ENCODE data around the gene SLC25A43. TPM values are rescaled to one million over a fixed set of nuclear protein-coding genes. Genes with fewer than 3 reads are reported as not detected.
A peak's percentile ranks its signal among the peaks of the same experiment; 100 is the strongest.
"Not testable (repeated sequence)": the region's sequence is repeated elsewhere in the genome, so short reads cannot be mapped to it uniquely, and the experiment has no call there.

Gene SLC25A43
- total RNA-seq: 13.4 and 13.6 TPM in 2 replicates

- intact Hi-C loops (cut with micrococcal nuclease): loop anchor here (2.0 kb wide), 1 partner anchor 70 kb away; the partner anchor contains the start of gene SLC25A5
- peaks cover 2% of the 10 kb centered on the region for H3K27me3 Mint-ChIP-seq (ENCODE audit: low read depth)
- H3K9me3 Mint-ChIP-seq: no peaks in the 10 kb centered on the region
- H3K27ac Mint-ChIP-seq: peak within 1 kb of the TSS; percentile 78
- peak within 1 kb of the TSS; percentile 87 for H3K4me3 Mint-ChIP-seq (ENCODE audit: low read depth)
- H3K36me3 Mint-ChIP-seq (ENCODE audit: low read depth): peaks cover 5% of the 10 kb centered on the region
- peak; percentile 12 for DNase-seq (ENCODE audit: low spot score)
- H3K4me1 Mint-ChIP-seq (ENCODE audit: low read depth): peaks cover 21% of the 10 kb centered on the region
Measured at GRCh38 chrX:119398974-119399771, at the start of gene SLC25A43. Gene SLC25A43 (plus strand): TSS chrX:119399336. CDS start chrX:119399404, 68 bp downstream.

- no peaks in the 10 kb centered on the region for H3K9me3 Mint-ChIP-seq
- no peaks in the 10 kb centered on the region for H3K4me1 Mint-ChIP-seq (ENCODE audit: low read depth)
- H3K4me3 Mint-ChIP-seq (ENCODE audit: low read depth): no peak overlapping the region
- peaks cover 1% of the 10 kb centered on the region for H3K27me3 Mint-ChIP-seq (ENCODE audit: low read depth)
- no peaks in the 10 kb centered on the region for H3K36me3 Mint-ChIP-seq (ENCODE audit: low read depth)
- H3K27ac Mint-ChIP-seq: no peak overlapping the region
- DNase-seq (ENCODE audit: low spot score): no peak
- intact Hi-C loops (cut with micrococcal nuclease): no loop called here
Measured at GRCh38 chrX:119359618-119360382, 39.3 kb upstream of the SLC25A43 start.

- H3K36me3 Mint-ChIP-seq (ENCODE audit: low read depth); H3K9me3 Mint-ChIP-seq; H3K27me3 Mint-ChIP-seq (ENCODE audit: low read depth); H3K4me3 Mint-ChIP-seq (ENCODE audit: low read depth); DNase-seq (ENCODE audit: low spot score); H3K4me1 Mint-ChIP-seq (ENCODE audit: low read depth); intact Hi-C loops (cut with micrococcal nuclease); H3K27ac Mint-ChIP-seq: not testable (repeated sequence)
Measured at GRCh38 chrX:119361451-119361850, 37.7 kb upstream of the SLC25A43 start.

GRCh38 chrX:119362074-119362473 lies 37.1 kb upstream of the SLC25A43 start:
- H3K27me3 Mint-ChIP-seq (ENCODE audit: low read depth); H3K9me3 Mint-ChIP-seq; H3K4me3 Mint-ChIP-seq (ENCODE audit: low read depth); H3K4me1 Mint-ChIP-seq (ENCODE audit: low read depth); H3K36me3 Mint-ChIP-seq (ENCODE audit: low read depth); H3K27ac Mint-ChIP-seq; DNase-seq (ENCODE audit: low spot score); intact Hi-C loops (cut with micrococcal nuclease): not testable (repeated sequence)

DNA sequence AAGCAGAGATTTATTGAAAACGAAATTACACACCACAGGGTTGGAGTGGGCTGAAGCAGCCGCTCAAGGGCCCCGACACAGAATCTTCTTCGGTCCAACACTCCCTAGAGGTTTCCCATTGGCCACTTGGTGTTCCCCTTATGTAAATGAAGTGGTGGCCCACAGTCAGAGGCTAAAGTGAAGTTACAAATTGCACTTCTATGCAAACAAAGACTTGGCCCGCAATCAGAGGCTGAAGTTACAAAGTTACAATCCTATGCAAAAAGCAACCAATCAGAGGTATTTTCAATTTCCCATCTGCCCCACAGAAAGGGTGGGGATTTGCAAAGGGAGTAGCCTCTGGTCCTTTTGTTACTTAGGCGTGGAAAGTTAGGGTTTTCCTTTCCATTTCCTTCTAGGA lies 35.7 kb upstream of the SLC25A43 start:
- DNase-seq (ENCODE audit: low spot score): no peak
- Mint-ChIP-seq H3K36me3 (ENCODE audit: low read depth) (no peaks in the 10 kb centered on the region), H3K4me1 (ENCODE audit: low read depth) (no peaks in the 10 kb centered on the region), H3K27ac (no peak overlapping the region), H3K4me3 (ENCODE audit: low read depth) (no peak overlapping the region), H3K9me3 (no peaks in the 10 kb centered on the region), H3K27me3 (ENCODE audit: low read depth) (peaks cover 3% of the 10 kb centered on the region)
- intact Hi-C loops (cut with micrococcal nuclease): no loop called here

GRCh38 chrX:119371861-119372260 lies 27.3 kb upstream of the SLC25A43 start:
- H3K4me1 Mint-ChIP-seq (ENCODE audit: low read depth); H3K27ac Mint-ChIP-seq; H3K36me3 Mint-ChIP-seq (ENCODE audit: low read depth); DNase-seq (ENCODE audit: low spot score); H3K9me3 Mint-ChIP-seq; intact Hi-C loops (cut with micrococcal nuclease); H3K4me3 Mint-ChIP-seq (ENCODE audit: low read depth): not testable (repeated sequence)
- H3K27me3 Mint-ChIP-seq (ENCODE audit: low read depth): peaks cover 20% of the 10 kb centered on the region

DNA sequence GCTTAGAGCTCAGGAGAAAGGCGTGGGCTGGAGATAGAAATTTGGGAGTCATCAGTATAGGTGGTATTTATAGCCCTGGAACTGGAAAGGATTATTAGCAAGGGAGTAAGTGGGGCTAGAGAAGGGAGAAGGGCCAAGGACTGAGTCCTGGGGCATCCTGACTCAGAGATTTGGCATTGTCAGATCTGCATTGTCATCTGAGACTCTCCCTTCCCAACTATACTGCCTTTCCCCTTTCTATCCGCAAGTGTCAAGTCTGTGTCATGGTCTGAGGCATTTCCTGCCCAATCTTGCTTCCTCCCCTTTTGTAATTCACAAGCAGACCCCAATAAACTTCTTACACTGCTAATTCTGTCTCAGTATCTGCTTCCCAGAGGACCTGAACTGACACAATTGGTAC lies 24.4 kb upstream of the SLC25A43 start:
- no peak overlapping the region for H3K27ac Mint-ChIP-seq
- no peaks in the 10 kb centered on the region for H3K9me3 Mint-ChIP-seq
- no peaks in the 10 kb centered on the region for H3K36me3 Mint-ChIP-seq (ENCODE audit: low read depth)
- H3K4me1 Mint-ChIP-seq (ENCODE audit: low read depth): peaks cover 2% of the 10 kb centered on the region
- peaks cover 18% of the 10 kb centered on the region for H3K27me3 Mint-ChIP-seq (ENCODE audit: low read depth)
- no peak overlapping the region for H3K4me3 Mint-ChIP-seq (ENCODE audit: low read depth)
- no peak for DNase-seq (ENCODE audit: low spot score)
- intact Hi-C loops (cut with micrococcal nuclease): no loop called here

DNA sequence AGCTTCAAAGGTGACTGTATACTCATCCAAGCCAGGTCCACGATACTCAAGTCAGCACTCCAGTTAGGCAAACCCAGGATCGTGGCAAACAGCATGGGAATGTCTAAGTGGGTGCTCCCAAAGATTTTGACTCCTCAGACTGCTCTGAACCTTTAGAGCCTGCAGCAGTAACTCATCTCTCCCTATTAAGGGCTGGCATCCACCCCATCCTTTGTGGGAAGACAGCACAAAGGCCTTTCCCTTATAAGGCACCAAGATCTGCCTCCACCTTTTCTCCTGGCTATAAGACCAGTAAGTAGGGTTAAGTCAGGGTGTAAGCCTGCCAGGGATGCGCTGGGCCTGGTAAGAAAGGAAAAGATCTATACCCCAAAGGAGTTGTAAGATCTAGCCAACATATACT lies 23.6 kb upstream of the SLC25A43 start:
- intact Hi-C loops (cut with micrococcal nuclease): no loop called here
- no peaks in the 10 kb centered on the region for H3K9me3 Mint-ChIP-seq
- H3K36me3 Mint-ChIP-seq (ENCODE audit: low read depth): no peaks in the 10 kb centered on the region
- no peak overlapping the region for H3K4me3 Mint-ChIP-seq (ENCODE audit: low read depth)
- no peak for DNase-seq (ENCODE audit: low spot score)
- H3K27ac Mint-ChIP-seq: no peak overlapping the region
- peaks cover 15% of the 10 kb centered on the region for H3K27me3 Mint-ChIP-seq (ENCODE audit: low read depth)
- peaks cover 2% of the 10 kb centered on the region for H3K4me1 Mint-ChIP-seq (ENCODE audit: low read depth)

DNA sequence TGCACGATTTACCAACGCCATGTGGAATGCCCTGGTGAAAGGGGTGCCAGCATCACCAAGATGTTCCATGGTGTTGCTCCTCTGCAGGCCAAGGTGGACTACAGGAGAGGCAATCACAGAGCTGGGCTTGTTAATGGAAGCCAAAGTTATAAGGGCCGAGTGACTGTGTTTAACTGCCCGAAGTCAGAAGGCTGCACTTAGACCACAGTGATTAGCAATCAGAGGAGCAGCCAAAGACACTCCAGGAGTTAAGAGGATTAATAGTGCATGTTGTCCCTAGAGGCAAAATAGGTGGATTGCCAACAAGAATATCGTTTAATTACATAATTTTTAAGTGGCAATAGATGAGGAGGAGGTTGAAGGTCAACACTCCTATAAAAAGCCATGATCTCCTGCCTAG lies 22.8 kb upstream of the SLC25A43 start:
- Mint-ChIP-seq H3K36me3 (ENCODE audit: low read depth) (no peaks in the 10 kb centered on the region), H3K27ac (no peak overlapping the region), H3K27me3 (ENCODE audit: low read depth) (peaks cover 15% of the 10 kb centered on the region), H3K4me1 (ENCODE audit: low read depth) (peaks cover 2% of the 10 kb centered on the region), H3K4me3 (ENCODE audit: low read depth) (no peak overlapping the region), H3K9me3 (no peaks in the 10 kb centered on the region)
- intact Hi-C loops (cut with micrococcal nuclease): no loop called here
- DNase-seq (ENCODE audit: low spot score): no peak

- intact Hi-C loops (cut with micrococcal nuclease): no loop called here
- no peak overlapping the region for H3K4me3 Mint-ChIP-seq (ENCODE audit: low read depth)
- H3K27ac Mint-ChIP-seq: no peak overlapping the region
Measured at GRCh38 chrX:119381349-119381944, 17.7 kb upstream of the SLC25A43 start.

DNA sequence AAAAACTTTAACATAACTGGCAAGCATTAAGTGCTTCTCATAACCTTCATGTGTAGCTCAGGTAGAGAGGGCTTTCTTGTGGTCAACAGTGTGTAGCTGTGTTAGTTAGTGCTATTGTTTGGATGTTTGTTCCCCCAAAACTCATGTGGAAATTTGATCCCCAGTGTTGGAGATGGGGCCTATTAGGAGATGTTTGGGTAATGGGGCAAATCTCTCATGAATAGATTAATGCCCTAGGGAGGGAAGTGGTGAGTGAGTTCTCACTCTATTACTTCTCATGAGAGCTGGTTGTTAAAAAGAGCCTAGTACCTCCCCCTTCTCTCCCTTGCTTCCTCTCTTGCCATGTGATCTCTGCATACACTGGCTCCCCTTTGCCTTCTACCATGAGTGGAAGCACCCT lies 16.5 kb upstream of the SLC25A43 start:
- Mint-ChIP-seq H3K9me3 (no peaks in the 10 kb centered on the region), H3K27me3 (ENCODE audit: low read depth) (peaks cover 3% of the 10 kb centered on the region), H3K36me3 (ENCODE audit: low read depth) (no peaks in the 10 kb centered on the region), H3K4me3 (ENCODE audit: low read depth) (no peak overlapping the region), H3K27ac (no peak overlapping the region), H3K4me1 (ENCODE audit: low read depth) (no peaks in the 10 kb centered on the region)
- DNase-seq (ENCODE audit: low spot score): no peak
- intact Hi-C loops (cut with micrococcal nuclease): no loop called here

More at GRCh38 chrX:119381349-119381944, 17.7 kb upstream of the SLC25A43 start:
- DNase-seq (ENCODE audit: low spot score): no peak
- peaks cover 3% of the 10 kb centered on the region for H3K27me3 Mint-ChIP-seq (ENCODE audit: low read depth)
- H3K4me1 Mint-ChIP-seq (ENCODE audit: low read depth): no peaks in the 10 kb centered on the region
- H3K36me3 Mint-ChIP-seq (ENCODE audit: low read depth): no peaks in the 10 kb centered on the region
- H3K9me3 Mint-ChIP-seq: no peaks in the 10 kb centered on the region

DNA sequence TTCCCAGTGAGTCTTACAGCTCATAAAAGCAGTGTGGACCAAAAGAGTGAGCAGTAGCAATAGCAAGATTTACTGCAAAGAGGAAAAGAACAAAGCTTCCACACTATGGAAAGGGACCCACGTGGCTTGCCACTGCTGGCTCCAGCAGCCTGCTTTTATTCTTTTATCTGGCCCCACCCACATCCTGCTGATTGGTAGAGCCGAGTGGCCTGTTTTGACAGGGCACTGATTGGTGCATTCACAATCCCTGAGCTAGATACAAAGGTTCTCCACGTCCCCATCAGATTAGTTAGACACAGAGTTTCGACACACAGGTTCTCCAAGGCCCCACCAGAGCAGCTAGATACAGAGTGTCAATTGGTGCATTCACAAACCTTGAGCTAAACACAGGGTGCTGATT lies 12.5 kb upstream of the SLC25A43 start:
- H3K36me3 Mint-ChIP-seq (ENCODE audit: low read depth); H3K4me3 Mint-ChIP-seq (ENCODE audit: low read depth); H3K27me3 Mint-ChIP-seq (ENCODE audit: low read depth); intact Hi-C loops (cut with micrococcal nuclease); H3K4me1 Mint-ChIP-seq (ENCODE audit: low read depth); DNase-seq (ENCODE audit: low spot score); H3K9me3 Mint-ChIP-seq; H3K27ac Mint-ChIP-seq: not testable (repeated sequence)

- intact Hi-C loops (cut with micrococcal nuclease); H3K4me1 Mint-ChIP-seq (ENCODE audit: low read depth); H3K9me3 Mint-ChIP-seq; H3K27ac Mint-ChIP-seq; H3K36me3 Mint-ChIP-seq (ENCODE audit: low read depth); H3K27me3 Mint-ChIP-seq (ENCODE audit: low read depth); DNase-seq (ENCODE audit: low spot score); H3K4me3 Mint-ChIP-seq (ENCODE audit: low read depth): not testable (repeated sequence)
Measured at GRCh38 chrX:119387426-119387825, 11.7 kb upstream of the SLC25A43 start.

All from activated T-helper 2 cell treated with anti-CD3 and anti-CD28 coated beads, Interferon-gamma antibody, Interleukin-2, Interleukin-4, amounts not matched to agents 10 μg/mL and 5 μg/mL and 100 μg/mL, durations not matched to agents 14 hours and 24 hours and 36 hours (primary cell).